Prostate gland (tissue), 2 donors: ENCODE data around the gene ZNF582.

Experiments
- CTCF ChIP-seq, 4 experiments: fragments of 200-600 bp in 2 of 4; fragments of 450-650 bp in 2 of 4; sonication (generic) in 2 of 4; IDR thresholded peaks; 1 replicate in 3 of 4; 2 replicates in 1 of 4; pipeline ENCODE4 v1.5.1; 2016 to 2019; ENCODE audit warnings: antibody characterized with exemption in 4 of 4, mild to moderate bottlenecking in 2 of 4, moderate library complexity in 2 of 4
- POLR2A ChIP-seq: fragments of 450-650 bp; IDR thresholded peaks from one replicate; pipeline ENCODE4 v1.6.1; 2016; ENCODE audit warnings: antibody characterized with exemption, mild to moderate bottlenecking

GRCh38 chr19:56372281-56372680 lies 21.1 kb downstream of the ZNF582 start:
- TF ChIP-seq CTCF (IDR thresholded peaks at IDR 0.05) (no peak), POLR2A (no peak)
